Activated CD4-positive, alpha-beta T cell treated with anti-CD3 and anti-CD28 coated beads for 24 hours (primary cell): ENCODE data around the gene DLG3.
"Not testable (repeated sequence)": the region's sequence is repeated elsewhere in the genome, so short reads cannot be mapped to it uniquely, and the experiment has no call there.

Experiments
- DNase-seq, 2 donors: peaks; one replicate each; pipeline ENCODE4 v3.0.0-alpha.2; 2020; ENCODE audit warnings: low read depth in 2 of 2

Gene DLG3

GRCh38 chrX:70476934-70477733 is 32.5 kb downstream of the DLG3 start:
- no peak for DNase-seq

GRCh38 chrX:70477734-70478075 is 33.1 kb downstream of the DLG3 start:
- no peak for DNase-seq

- no peak for DNase-seq
Observed at GRCh38 chrX:70478526-70479245, 34.1 kb downstream of the DLG3 start.

GRCh38 chrX:70479247-70479921 is 34.7 kb downstream of the DLG3 start:
- DNase-seq = no peak

GRCh38 chrX:70479922-70480659 is 35.5 kb downstream of the DLG3 start:
- DNase-seq = no peak

GRCh38 chrX:70480660-70481018 is 36.0 kb downstream of the DLG3 start:
- no peak for DNase-seq

- DNase-seq = no peak
Observed at GRCh38 chrX:70481471-70482270, 37.0 kb downstream of the DLG3 start.

- no peak for DNase-seq
Observed at GRCh38 chrX:70482300-70482699, 37.7 kb downstream of the DLG3 start.

GRCh38 chrX:70485466-70485865 is 40.8 kb downstream of the DLG3 start:
- no peak for DNase-seq

GRCh38 chrX:70488856-70489255 is 44.2 kb downstream of the DLG3 start:
- DNase-seq = no peak

GRCh38 chrX:70494441-70494840 is 49.8 kb downstream of the DLG3 start:
- no peak for DNase-seq

- DNase-seq = no peak
Observed at GRCh38 chrX:70496491-70496890, 51.9 kb downstream of the DLG3 start.

GRCh38 chrX:70497026-70497425 is 52.4 kb downstream of the DLG3 start:
- no peak for DNase-seq

GRCh38 chrX:70498129-70498528 is 53.5 kb downstream of the DLG3 start:
- DNase-seq = no peak

GRCh38 chrX:70500826-70501225 is 56.2 kb downstream of the DLG3 start:
- DNase-seq = no peak

GRCh38 chrX:70504772-70505450 is 60.3 kb downstream of the DLG3 start:
- DNase-seq = peak in 1 of 2 donors; percentile 3

GRCh38 chrX:70505451-70505841 is 60.8 kb downstream of the DLG3 start:
- DNase-seq = no peak

GRCh38 chrX:70508296-70508911 is 63.8 kb downstream of the DLG3 start:
- DNase-seq = no peak

- no peak for DNase-seq
Observed at GRCh38 chrX:70509078-70509477, 64.4 kb downstream of the DLG3 start.

- DNase-seq = not testable (repeated sequence)
Observed at GRCh38 chrX:70515270-70515669, 70.6 kb downstream of the DLG3 start.
